IMR-90 (cell line): Measurements from ENCODE around the gene CHD2.

Source experiments
- CEBPB ChIP-seq: IDR thresholded peaks from 2 replicates; pipeline ENCODE4 v1.6.1; 2012; ENCODE audit warnings: low read depth, low read length, improper control_type of control experiment
- CHD1 ChIP-seq: IDR thresholded peaks from 2 replicates; pipeline ENCODE4 v1.6.1; 2012; ENCODE audit warnings: low read depth, low read length, improper control_type of control experiment
- MAZ ChIP-seq: IDR thresholded peaks from 2 replicates; pipeline ENCODE4 v1.6.1; 2012; ENCODE audit warnings: low read depth, mild to moderate bottlenecking, low read length, improper control_type of control experiment, moderate library complexity, borderline replicate concordance
- MXI1 ChIP-seq: IDR thresholded peaks from 2 replicates; pipeline ENCODE4 v1.6.1; 2012; ENCODE audit warnings: low read depth, mild to moderate bottlenecking, low read length, moderate library complexity, borderline replicate concordance
- POLR2A ChIP-seq: IDR thresholded peaks from 2 replicates; pipeline ENCODE4 v1.6.1; 2012; ENCODE audit warnings: mild to moderate bottlenecking, low read depth, low read length
- RAD21 ChIP-seq: IDR thresholded peaks from 2 replicates; pipeline ENCODE4 v1.6.1; 2012; ENCODE audit warnings: low read length, improper control_type of control experiment
- RCOR1 ChIP-seq: IDR thresholded peaks from 2 replicates; pipeline ENCODE4 v1.6.1; 2012; ENCODE audit warnings: mild to moderate bottlenecking, low read length, improper control_type of control experiment; ENCODE audit not compliant: insufficient replicate concordance
- TF ChIP-seq, protein P1 (sequence below): conservative IDR thresholded peaks from 2 replicates; pipeline ENCODE4 v1.5.1; 2012; ENCODE audit warnings: mild to moderate bottlenecking, low read depth, low read length, improper control_type of control experiment
- TF ChIP-seq, protein P2 (sequence below): fragments of 150-350 bp; IDR thresholded peaks from 2 replicates; pipeline ENCODE4 v1.6.1; 2016; ENCODE audit warnings: low read depth, mild to moderate bottlenecking, low read length, moderate library complexity, borderline replicate concordance
- TF ChIP-seq, protein P3 (sequence below): fragments of 150-350 bp; IDR thresholded peaks from 2 replicates; pipeline ENCODE4 v1.6.1; 2017; ENCODE audit warnings: mild to moderate bottlenecking, antibody characterized with exemption, low read length, low read depth

DNA sequence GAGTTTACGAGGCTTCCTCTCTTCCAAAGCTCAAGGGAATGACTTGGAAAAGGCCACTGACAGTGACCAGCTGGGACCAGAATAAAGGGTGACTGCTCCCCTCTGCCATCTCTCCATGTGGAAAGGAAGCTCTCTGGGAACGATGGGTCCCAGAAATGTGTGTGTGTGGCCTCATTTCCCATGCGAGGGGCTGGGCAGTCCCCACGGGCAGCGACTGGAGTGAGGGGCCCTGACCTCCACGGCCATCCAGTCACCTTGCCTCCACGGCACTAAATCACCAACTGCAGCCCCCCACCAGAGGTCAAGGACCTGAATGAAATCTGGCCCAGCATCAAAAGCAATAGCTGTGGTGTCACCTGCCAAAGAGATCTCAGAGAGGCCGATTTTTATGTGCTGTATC is 159.3 kb downstream of the CHD2 start:
- TF ChIP-seq POLR2A (no peak), MXI1 (no peak), CEBPB (no peak), CHD1 (no peak), RAD21 (no peak), MAZ (no peak), RCOR1 (no peak)
- TF ChIP-seq, protein P1, sequence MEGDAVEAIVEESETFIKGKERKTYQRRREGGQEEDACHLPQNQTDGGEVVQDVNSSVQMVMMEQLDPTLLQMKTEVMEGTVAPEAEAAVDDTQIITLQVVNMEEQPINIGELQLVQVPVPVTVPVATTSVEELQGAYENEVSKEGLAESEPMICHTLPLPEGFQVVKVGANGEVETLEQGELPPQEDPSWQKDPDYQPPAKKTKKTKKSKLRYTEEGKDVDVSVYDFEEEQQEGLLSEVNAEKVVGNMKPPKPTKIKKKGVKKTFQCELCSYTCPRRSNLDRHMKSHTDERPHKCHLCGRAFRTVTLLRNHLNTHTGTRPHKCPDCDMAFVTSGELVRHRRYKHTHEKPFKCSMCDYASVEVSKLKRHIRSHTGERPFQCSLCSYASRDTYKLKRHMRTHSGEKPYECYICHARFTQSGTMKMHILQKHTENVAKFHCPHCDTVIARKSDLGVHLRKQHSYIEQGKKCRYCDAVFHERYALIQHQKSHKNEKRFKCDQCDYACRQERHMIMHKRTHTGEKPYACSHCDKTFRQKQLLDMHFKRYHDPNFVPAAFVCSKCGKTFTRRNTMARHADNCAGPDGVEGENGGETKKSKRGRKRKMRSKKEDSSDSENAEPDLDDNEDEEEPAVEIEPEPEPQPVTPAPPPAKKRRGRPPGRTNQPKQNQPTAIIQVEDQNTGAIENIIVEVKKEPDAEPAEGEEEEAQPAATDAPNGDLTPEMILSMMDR, result no peak
- TF ChIP-seq, protein P2, sequence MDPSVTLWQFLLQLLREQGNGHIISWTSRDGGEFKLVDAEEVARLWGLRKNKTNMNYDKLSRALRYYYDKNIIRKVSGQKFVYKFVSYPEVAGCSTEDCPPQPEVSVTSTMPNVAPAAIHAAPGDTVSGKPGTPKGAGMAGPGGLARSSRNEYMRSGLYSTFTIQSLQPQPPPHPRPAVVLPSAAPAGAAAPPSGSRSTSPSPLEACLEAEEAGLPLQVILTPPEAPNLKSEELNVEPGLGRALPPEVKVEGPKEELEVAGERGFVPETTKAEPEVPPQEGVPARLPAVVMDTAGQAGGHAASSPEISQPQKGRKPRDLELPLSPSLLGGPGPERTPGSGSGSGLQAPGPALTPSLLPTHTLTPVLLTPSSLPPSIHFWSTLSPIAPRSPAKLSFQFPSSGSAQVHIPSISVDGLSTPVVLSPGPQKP, result no peak
- TF ChIP-seq, protein P3, sequence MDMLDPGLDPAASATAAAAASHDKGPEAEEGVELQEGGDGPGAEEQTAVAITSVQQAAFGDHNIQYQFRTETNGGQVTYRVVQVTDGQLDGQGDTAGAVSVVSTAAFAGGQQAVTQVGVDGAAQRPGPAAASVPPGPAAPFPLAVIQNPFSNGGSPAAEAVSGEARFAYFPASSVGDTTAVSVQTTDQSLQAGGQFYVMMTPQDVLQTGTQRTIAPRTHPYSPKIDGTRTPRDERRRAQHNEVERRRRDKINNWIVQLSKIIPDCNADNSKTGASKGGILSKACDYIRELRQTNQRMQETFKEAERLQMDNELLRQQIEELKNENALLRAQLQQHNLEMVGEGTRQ, result no peak
